ENCODE data around the gene DGKZ. TPM values are rescaled to one million over a fixed set of nuclear protein-coding genes. Genes with fewer than 3 reads are reported as not detected.

Gene DGKZ
- total RNA-seq, 1 donor from 2014 or later: 55.3 TPM

- H3K27ac ChIP-seq: peak overlapping the region; percentile 78
- no peaks in the 10 kb centered on the region for H3K9me3 ChIP-seq
- intact Hi-C loops (cut with DNase I): no loop called here
- no peaks in the 10 kb centered on the region for H3K36me3 ChIP-seq
- ATAC-seq: no peak
- H3K4me3 ChIP-seq: no peak overlapping the region
- no peak for DNase-seq
- TF ChIP-seq, protein P1, sequence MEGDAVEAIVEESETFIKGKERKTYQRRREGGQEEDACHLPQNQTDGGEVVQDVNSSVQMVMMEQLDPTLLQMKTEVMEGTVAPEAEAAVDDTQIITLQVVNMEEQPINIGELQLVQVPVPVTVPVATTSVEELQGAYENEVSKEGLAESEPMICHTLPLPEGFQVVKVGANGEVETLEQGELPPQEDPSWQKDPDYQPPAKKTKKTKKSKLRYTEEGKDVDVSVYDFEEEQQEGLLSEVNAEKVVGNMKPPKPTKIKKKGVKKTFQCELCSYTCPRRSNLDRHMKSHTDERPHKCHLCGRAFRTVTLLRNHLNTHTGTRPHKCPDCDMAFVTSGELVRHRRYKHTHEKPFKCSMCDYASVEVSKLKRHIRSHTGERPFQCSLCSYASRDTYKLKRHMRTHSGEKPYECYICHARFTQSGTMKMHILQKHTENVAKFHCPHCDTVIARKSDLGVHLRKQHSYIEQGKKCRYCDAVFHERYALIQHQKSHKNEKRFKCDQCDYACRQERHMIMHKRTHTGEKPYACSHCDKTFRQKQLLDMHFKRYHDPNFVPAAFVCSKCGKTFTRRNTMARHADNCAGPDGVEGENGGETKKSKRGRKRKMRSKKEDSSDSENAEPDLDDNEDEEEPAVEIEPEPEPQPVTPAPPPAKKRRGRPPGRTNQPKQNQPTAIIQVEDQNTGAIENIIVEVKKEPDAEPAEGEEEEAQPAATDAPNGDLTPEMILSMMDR (IDR thresholded peaks at IDR 0.05): no peak
- peaks cover 69% of the 10 kb centered on the region for H3K4me1 ChIP-seq
- H3K27me3 ChIP-seq (ENCODE audit: low read depth): peaks cover 11% of the 10 kb centered on the region
Observed at GRCh38 chr11:46337626-46338345, 9.5 kb upstream of the DGKZ start.

- Histone ChIP-seq H3K36me3 (no peaks in the 10 kb centered on the region), H3K4me1 (peaks cover 72% of the 10 kb centered on the region), H3K27me3 (ENCODE audit: low read depth) (peaks cover 3% of the 10 kb centered on the region), H3K4me3 (peak overlapping the region; percentile 36), H3K9me3 (no peaks in the 10 kb centered on the region), H3K27ac (peak overlapping the region; percentile 78)
- TF ChIP-seq, protein P1 (IDR thresholded peaks at IDR 0.05): no peak
- DNase-seq (no peak), ATAC-seq (no peak)
- intact Hi-C loops (cut with DNase I): no loop called here
Observed at GRCh38 chr11:46338636-46338987, 8.7 kb upstream of the DGKZ start.

DNA sequence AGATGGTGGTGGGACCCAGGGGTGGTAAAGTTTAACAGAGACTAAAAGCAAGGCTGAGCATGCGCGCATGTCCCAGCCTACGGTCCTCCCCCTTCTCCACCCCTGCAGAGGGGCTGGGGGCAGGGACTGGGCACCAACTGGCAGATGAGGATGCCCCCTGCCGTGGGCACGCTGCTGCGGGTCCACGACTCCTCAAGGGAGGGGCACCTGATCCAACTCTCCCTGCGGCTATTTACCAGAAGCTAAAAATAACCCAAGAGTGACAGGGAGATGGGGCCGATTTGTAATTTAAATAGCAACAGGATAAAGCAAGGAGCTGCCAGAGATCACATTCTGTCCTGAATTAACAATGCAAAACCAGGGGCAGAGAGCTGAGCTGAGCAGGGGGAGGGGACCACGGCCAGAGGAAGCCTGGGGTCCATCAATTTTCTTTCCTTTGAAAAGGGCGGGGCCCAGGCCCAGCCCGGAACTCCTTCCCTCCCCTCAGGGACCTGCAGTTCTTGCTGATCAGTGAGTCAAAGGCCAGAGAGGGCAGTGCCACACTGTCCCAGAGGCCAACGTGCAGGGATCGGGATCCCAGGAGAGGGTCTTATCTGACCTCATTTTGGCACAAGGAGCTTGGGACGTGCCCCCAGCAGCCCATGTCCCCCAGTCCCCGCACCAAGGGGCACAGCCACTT, 8.1 kb upstream of the DGKZ start:
- H3K27ac ChIP-seq: peak overlapping the region; percentile 78
- H3K4me1 ChIP-seq: peaks cover 72% of the 10 kb centered on the region
- peak; percentile 44 to 57 for ATAC-seq
- TF ChIP-seq, protein P1 (IDR thresholded peaks at IDR 0.05): no peak
- no peak for DNase-seq
- H3K36me3 ChIP-seq: no peaks in the 10 kb centered on the region
- no peaks in the 10 kb centered on the region for H3K27me3 ChIP-seq (ENCODE audit: low read depth)
- peak overlapping the region; percentile 36 for H3K4me3 ChIP-seq
- no peaks in the 10 kb centered on the region for H3K9me3 ChIP-seq
- intact Hi-C loops (cut with DNase I): no loop called here

DNA sequence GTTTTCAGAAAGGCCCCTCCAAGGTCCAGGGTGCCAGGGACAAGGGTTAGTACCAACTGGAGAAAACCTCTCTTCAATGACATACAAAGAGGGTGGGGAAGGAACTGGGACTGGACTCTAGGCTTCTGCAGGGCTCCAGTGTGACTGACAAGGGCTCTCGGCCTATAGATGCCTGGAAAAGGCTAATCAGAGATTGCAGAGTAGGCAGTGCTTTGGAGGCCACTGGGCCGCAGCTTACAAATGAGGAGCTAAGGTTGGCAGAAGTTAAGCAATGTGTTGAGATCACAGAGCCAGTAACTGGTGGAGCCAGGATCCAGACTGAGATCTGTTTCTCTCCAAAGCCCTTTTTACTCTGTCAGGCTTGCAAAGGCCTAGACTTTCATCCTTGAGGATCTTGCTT, 7.4 kb upstream of the DGKZ start:
- TF ChIP-seq, protein P1 (IDR thresholded peaks at IDR 0.05): no peak
- Histone ChIP-seq H3K27me3 (ENCODE audit: low read depth) (no peaks in the 10 kb centered on the region), H3K4me1 (peaks cover 78% of the 10 kb centered on the region), H3K36me3 (no peaks in the 10 kb centered on the region), H3K4me3 (no peak overlapping the region), H3K9me3 (no peaks in the 10 kb centered on the region), H3K27ac (peak overlapping the region; percentile 78)
- no peak for DNase-seq
- intact Hi-C loops (cut with DNase I): no loop called here
- peak; percentile 26 to 35 for ATAC-seq

DNA sequence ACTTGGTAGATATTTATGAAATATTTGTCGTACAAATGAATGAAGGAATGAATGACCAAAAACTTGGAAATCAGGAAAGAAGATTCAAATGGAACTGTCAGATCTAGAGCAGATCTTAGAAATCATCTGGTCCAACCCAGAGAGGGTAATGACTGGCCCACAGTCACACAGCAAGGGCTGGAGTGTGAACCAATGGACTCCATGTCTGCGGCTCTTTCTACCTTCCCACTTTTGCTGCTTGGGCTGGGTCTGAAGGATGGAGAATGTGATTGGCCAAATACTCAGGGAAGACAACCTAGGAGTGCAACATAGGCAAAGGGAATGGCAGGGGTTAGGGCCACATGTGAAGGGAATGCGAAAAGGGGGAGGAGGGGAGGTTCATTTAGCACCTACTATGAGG, 5.8 kb upstream of the DGKZ start:
- Histone ChIP-seq H3K4me3 (no peak overlapping the region), H3K27me3 (ENCODE audit: low read depth) (no peaks in the 10 kb centered on the region), H3K9me3 (no peaks in the 10 kb centered on the region), H3K27ac (peak overlapping the region; percentile 68), H3K4me1 (peaks cover 84% of the 10 kb centered on the region), H3K36me3 (no peaks in the 10 kb centered on the region)
- TF ChIP-seq, protein P1 (IDR thresholded peaks at IDR 0.05): no peak
- ATAC-seq: no peak
- no peak for DNase-seq
- intact Hi-C loops (cut with DNase I): no loop called here
